Thymus (tissue), 11 donors: ENCODE measurements around the gene ERVK3-1. TPM values are rescaled to one million over a fixed set of nuclear protein-coding genes. Genes with fewer than 3 reads are reported as not detected.
A peak's percentile ranks its signal among the peaks of the same experiment; 100 is the strongest.

Source experiments
- DNase-seq, 9 donors: peaks; one replicate each; pipeline ENCODE4 v3.0.0-alpha.2; 2013; ENCODE audit warnings: low spot score in 9 of 9, low read depth in 6 of 9, missing footprints in 1 of 9
- H3K27ac ChIP-seq, 2 donors: one replicate each; pipeline ENCODE4 v1.5.1; 2013; ENCODE audit warnings: control low read depth in 1 of 2, low read depth in 1 of 2, low read length in 1 of 2, mild to moderate bottlenecking in 1 of 2, moderate library complexity in 1 of 2
- H3K27me3 ChIP-seq, 2 donors: one replicate each; pipeline ENCODE4 v1.5.1; 2013; ENCODE audit warnings: low read length in 1 of 2; ENCODE audit not compliant: control insufficient read depth in 2 of 2, insufficient read depth in 1 of 2
- H3K36me3 ChIP-seq, 2 donors: one replicate each; pipeline ENCODE4 v1.5.1; 2013; ENCODE audit warnings: low read length in 1 of 2, mild to moderate bottlenecking in 1 of 2, moderate library complexity in 1 of 2; ENCODE audit not compliant: control insufficient read depth in 2 of 2, insufficient read depth in 2 of 2
- H3K4me1 ChIP-seq, 2 donors: one replicate each; pipeline ENCODE4 v1.5.1; 2013; ENCODE audit warnings: low read length in 2 of 2; ENCODE audit not compliant: control insufficient read depth in 2 of 2, insufficient read depth in 2 of 2
- H3K4me3 ChIP-seq, 2 donors: one replicate each; pipeline ENCODE4 v1.5.1; 2013; ENCODE audit warnings: low read length in 2 of 2, control low read depth in 1 of 2, mild to moderate bottlenecking in 1 of 2
- H3K9me3 ChIP-seq, 2 donors: one replicate each; pipeline ENCODE4 v1.5.1; 2013; ENCODE audit warnings: low read length in 1 of 2, mild to moderate bottlenecking in 1 of 2; ENCODE audit not compliant: control insufficient read depth in 2 of 2, insufficient read depth in 1 of 2
- WGBS: extraction: QIAGEN DNeasy Blood & Tissue Kit; methylation state at CpG from one replicate; pipeline ENCODE4 v1.1.7; 2013; 5-methylcytosine and 5-hydroxymethylcytosine counted together
- polyA plus RNA-seq: library from polyadenylated mRNA; stranded (reverse); fragments of 200-250 nt; gene quantifications from one replicate; pipeline ENCODE4 v1.2.3, GENCODE V29; 2013
- total RNA-seq: library from RNA; stranded (reverse); fragments of 120-200 nt; gene quantifications from one replicate; pipeline ENCODE4 v1.2.4, GENCODE V29; 2013
- donor health status: healthy.

The ERVK3-1 gene
- total and polyA plus RNA-seq, 2 donors, result 55.2 to 60.9 TPM

DNA sequence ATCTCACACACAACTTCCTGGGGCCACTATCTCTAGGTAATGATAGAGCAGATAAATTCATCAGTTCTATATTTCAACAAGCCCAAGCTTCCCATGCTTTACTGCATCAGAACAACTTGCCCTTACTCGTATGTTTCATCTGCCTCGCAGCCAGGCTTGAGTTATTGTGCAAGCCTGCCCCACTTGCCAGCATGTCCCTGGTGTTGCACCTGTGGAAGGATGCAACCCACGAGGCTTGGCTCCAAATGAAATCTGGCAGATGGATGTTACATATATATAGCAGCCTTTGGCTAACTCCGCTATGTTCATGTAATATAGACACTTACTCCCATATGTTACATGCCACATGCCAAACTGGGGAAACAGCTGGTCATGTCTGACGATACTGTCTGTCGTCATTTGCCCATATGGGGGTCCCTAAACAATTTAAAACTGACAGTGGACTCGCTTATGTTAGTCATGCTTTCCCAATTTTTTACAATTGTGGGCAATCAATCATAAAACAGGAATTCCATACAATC lies 6.2 kb downstream of the ERVK3-1 start:
- Histone ChIP-seq H3K4me1 (peaks cover 0 to 1% of the 10 kb centered on the region in 2 donors), H3K27me3 (no peaks in the 10 kb centered on the region), H3K36me3 (peaks cover 47 to 73% of the 10 kb centered on the region in 2 donors), H3K27ac (no peak overlapping the region), H3K4me3 (no peak overlapping the region), H3K9me3 (peaks cover 3 to 12% of the 10 kb centered on the region in 2 donors)
- WGBS, result 96% methylated on average over 7 of the region's 7 CpGs
- no peak for DNase-seq

DNA sequence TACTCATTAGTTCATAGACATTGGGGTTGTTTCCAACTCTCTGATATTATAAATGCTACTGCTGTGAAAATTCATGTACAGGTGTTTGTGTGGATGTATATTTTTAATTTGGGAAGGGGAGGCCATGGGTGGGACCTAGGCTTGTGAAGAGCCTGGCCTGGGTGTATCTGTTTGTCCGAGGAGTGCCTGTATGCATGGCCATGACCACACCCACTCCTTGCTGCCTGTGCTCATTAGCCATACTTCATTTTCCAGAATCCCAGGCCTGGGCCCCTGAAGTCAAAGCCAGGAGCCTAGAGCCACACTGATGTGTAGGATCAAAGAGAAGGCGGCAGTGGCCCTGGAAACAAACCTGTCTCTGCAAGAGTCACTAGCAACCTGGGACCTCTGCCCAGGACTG lies 10.4 kb downstream of the ERVK3-1 start:
- no peak overlapping the region for H3K4me3 ChIP-seq
- DNase-seq, result no peak
- H3K27ac ChIP-seq, result no peak overlapping the region
- WGBS, result 100% methylated on average over 2 of the region's 2 CpGs
- peaks cover 3 to 12% of the 10 kb centered on the region in 2 donors for H3K9me3 ChIP-seq
- no peaks in the 10 kb centered on the region for H3K27me3 ChIP-seq
- peaks cover 39% of the 10 kb centered on the region in 2 donors for H3K36me3 ChIP-seq
- no peaks in the 10 kb centered on the region for H3K4me1 ChIP-seq

DNA sequence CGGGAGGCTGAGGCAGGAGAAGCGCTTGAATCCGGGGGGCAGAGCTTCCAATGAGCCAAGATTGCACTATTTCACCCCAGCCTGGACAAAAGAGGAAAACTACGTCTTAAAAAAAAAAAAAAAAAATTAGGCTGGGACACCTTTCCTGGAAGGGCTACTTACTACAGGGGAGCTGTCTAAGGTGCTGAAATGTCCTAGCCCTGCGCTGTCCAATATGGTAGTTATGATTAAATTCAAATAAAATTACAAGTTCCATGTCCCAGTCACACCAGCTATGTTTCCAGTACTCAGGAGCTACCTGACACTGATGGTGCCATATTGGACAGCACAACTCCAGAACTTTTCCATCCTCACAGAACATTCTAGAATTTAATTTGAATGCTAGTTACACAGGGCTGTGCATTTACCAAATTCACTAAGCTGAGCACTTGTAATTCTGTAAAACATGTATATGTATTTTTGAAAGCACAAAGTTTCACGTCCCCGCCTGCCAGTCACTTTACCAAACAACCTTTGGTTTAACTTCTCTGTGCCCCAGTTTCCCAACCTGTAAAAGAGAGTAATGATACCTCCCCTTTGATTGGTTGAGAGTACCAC lies 12.4 kb downstream of the ERVK3-1 start:
- DNase-seq, result peak in 5 of 9 donors; percentile 19 to 57 (median 37)
- 74% methylated on average over 7 of the region's 7 CpGs for WGBS
- no peaks in the 10 kb centered on the region for H3K4me1 ChIP-seq
- H3K4me3 ChIP-seq, result no peak overlapping the region
- peaks cover 24 to 25% of the 10 kb centered on the region in 2 donors for H3K36me3 ChIP-seq
- H3K27ac ChIP-seq, result no peak overlapping the region
- peaks cover 0 to 3% of the 10 kb centered on the region in 2 donors for H3K9me3 ChIP-seq
- no peaks in the 10 kb centered on the region for H3K27me3 ChIP-seq

DNA sequence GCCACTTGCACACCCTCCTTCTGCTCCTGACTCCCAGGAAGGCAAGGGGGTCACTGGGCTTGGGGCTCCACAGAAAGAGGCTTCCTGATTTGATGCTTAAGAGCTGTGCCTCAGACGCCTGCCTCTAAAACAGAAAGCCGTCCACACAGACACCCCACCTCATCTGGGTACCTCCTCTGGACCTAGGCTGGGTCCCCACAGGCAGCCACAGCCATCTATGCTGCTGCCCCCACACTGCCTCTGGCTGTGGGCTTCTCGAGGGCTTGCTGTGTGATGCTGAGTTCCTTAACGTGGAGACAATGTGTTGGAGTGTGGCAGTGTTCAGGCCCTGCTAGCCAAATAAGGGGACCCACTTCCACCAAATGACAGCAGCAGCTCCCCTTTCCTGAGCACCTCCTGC lies 13.1 kb downstream of the ERVK3-1 start:
- 91% methylated on average over 4 of the region's 4 CpGs for WGBS
- DNase-seq, result no peak
- Histone ChIP-seq H3K27ac (no peak overlapping the region), H3K4me3 (no peak overlapping the region), H3K9me3 (peaks cover 0 to 3% of the 10 kb centered on the region in 2 donors), H3K27me3 (no peaks in the 10 kb centered on the region), H3K4me1 (no peaks in the 10 kb centered on the region), H3K36me3 (peaks cover 18% of the 10 kb centered on the region in 2 donors)

DNA sequence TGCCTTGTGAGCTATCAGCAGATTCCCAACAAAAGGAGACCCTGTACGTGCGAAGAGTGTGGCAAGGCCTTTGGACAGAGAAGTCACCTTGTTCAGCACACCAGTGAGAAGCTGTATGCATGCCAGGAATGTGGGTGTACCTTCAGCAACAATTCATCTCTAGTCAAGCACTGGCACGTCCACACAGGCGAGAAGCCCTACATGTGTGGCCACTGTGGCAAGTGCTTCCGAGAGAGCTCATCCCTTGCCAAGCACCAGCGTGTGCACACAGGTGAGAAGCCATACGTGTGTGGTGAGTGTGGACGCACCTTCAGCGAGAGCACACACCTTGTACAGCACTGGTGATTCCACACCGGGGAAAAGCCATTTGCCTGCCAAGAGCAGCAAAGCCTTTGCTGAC lies 14.1 kb downstream of the ERVK3-1 start:
- no peak overlapping the region for H3K27ac ChIP-seq
- no peaks in the 10 kb centered on the region for H3K27me3 ChIP-seq
- H3K36me3 ChIP-seq, result peaks cover 11 to 13% of the 10 kb centered on the region in 2 donors
- no peak for DNase-seq
- no peak overlapping the region for H3K4me3 ChIP-seq
- no peaks in the 10 kb centered on the region for H3K9me3 ChIP-seq
- H3K4me1 ChIP-seq, result no peaks in the 10 kb centered on the region
- 93% methylated on average over 10 of the region's 10 CpGs for WGBS

DNA sequence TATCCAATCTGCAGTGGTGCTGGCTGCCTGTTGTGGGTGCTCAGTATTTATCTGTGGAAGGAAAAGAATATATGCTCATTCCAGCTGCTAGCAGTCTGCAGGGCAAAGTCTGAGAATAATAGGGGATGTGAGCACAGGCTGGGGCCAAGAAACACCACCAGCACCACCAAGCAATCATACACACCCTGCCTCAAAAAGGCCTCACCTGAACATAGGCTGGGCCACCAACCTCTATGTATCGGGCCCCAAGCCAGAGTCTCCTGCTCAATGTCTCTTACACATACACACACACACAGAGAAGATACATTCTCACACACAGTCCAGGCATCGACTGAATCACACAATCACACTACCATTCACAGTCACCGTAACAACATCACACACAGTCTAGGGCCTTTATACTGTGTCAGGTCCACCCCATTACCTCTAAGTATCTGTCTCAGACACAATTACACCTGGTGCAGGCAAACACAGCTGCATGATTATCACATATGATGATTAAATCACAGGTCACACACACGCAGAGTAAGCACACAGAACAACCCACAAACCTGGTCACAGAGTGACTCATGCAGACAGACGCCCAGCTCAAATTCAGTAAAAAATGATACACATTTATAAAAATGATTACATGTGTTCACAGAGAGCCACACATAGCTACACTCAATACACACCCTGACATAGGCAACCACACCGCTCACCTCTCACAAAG lies 20.3 kb downstream of the ERVK3-1 start:
- Histone ChIP-seq H3K9me3 (no peaks in the 10 kb centered on the region), H3K36me3 (no peaks in the 10 kb centered on the region), H3K27me3 (no peaks in the 10 kb centered on the region), H3K27ac (no peak overlapping the region), H3K4me1 (peaks cover 10 to 18% of the 10 kb centered on the region in 2 donors), H3K4me3 (no peak overlapping the region)
- 97% methylated on average over 6 of the region's 6 CpGs for WGBS
- no peak for DNase-seq

DNA sequence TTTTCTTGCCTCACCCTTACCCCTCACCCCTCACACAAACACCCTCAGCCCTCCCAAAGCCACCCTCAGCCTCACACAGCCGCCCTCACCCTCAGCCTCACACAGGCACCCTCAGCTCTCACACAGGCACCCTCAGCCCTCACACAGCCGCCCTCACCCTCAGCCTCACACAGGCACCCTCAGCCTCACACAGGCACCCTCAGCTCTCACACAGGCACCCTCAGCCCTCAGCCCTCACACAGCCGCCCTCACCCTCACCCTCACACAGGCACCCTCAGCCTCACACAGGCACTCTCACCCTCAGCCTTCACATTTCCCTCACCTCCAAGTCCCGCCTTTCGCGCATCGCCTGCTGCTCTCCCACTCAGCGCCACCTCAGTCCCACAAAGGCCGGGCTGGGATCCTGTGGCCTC lies 21.3 kb downstream of the ERVK3-1 start:
- 16% methylated on average over 9 of the region's 9 CpGs for WGBS
- no peak for DNase-seq
- H3K4me3 ChIP-seq, result peak overlapping the region; percentile 78 to 94
- no peaks in the 10 kb centered on the region for H3K36me3 ChIP-seq
- H3K9me3 ChIP-seq, result no peaks in the 10 kb centered on the region
- peak overlapping the region in 1 of 2 donors; percentile 84 for H3K27ac ChIP-seq
- H3K27me3 ChIP-seq, result no peaks in the 10 kb centered on the region
- peaks cover 10 to 18% of the 10 kb centered on the region in 2 donors for H3K4me1 ChIP-seq

DNA sequence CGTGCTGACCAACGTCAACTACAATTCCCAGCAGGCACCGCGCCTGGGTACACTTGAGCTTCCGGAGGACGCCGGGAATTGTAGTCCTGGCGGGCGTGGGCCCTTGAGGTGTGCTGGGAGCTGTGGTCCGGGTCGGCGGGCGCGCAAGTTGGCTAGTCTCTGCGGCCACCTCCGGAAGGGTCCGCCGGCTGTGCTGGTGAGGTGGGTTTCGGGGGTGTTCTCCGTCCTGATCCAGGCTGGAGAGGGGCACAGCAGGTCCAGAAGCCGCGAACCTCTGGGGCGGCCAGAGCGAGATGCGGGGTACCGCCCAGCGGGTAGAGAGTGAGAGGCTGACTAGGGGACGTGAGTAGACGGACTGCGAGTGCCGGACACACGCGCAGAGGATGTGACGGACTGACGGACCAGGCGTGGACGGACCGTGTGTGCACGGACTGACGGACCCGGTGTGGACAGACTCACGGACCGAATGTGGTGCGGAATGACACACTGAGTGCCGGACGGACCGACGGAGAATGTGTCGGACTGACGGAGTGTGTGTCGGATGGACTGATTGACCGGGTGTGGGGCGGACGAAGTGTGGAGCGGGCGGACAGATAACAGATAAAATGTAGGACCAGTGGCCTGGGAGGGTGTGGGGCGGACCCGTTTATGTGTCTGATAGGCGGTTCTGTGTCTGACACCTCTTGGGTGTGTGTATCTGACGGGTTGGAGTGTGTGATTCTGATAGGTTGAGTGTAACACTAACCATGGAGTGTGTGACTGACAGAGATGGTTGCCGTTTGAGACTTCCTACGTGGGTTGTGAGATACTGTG lies 21.9 kb downstream of the ERVK3-1 start, which contains the start of gene ZSCAN22:
ZSCAN22 (plus strand) TSS at position 81 of the 813 bp plus-strand sequence. CDS start 7,809 bp downstream, outside the sequence.
- Histone ChIP-seq H3K9me3 (no peaks in the 10 kb centered on the region), H3K4me1 (peaks cover 10 to 18% of the 10 kb centered on the region in 2 donors), H3K4me3 (peak within 1 kb of the TSS; percentile 78 to 94), H3K27me3 (no peaks in the 10 kb centered on the region), H3K36me3 (no peaks in the 10 kb centered on the region), H3K27ac (peak within 1 kb of the TSS; percentile 55 to 84)
- peak; percentile 80 to 96 (median 91) for DNase-seq
- WGBS, result 1% methylated on average over 62 of the region's 62 CpGs
